ENCODE measurements around the gene CA7. TPM values are rescaled to one million over a fixed set of nuclear protein-coding genes. Genes with fewer than 3 reads are reported as not detected.

Gene CA7
- total RNA-seq, 2 donors from 2014 or later = not detected

- H3K4me1 ChIP-seq (ENCODE audit: control insufficient read depth, insufficient read depth, low read length) = no peaks in the 10 kb centered on the region
- H3K4me3 Mint-ChIP-seq = no peak overlapping the region
- no peak for DNase-seq
- H3K9me3 ChIP-seq (ENCODE audit: control insufficient read depth, low read length) = no peaks in the 10 kb centered on the region
- peaks cover 72% of the 10 kb centered on the region for H3K27me3 ChIP-seq (ENCODE audit: control insufficient read depth, insufficient read depth, low read length, poor library complexity, severe bottlenecking)
- H3K27me3 Mint-ChIP-seq (ENCODE audit: insufficient read depth) = peaks cover 72% of the 10 kb centered on the region
- H3K36me3 Mint-ChIP-seq (ENCODE audit: low read depth) = no peaks in the 10 kb centered on the region
- H3K27ac Mint-ChIP-seq = no peak overlapping the region
- no peaks in the 10 kb centered on the region for H3K9me3 Mint-ChIP-seq
- peaks cover 2% of the 10 kb centered on the region for H3K4me1 Mint-ChIP-seq
- 84% methylated on average over 1 of the region's 1 CpG; no CpG with 5 or more reads in 1 of the 2 experiments for whole genome bisulfite sequencing, 2 experiments (ENCODE audit: insufficient coverage in 1 of 2, insufficient read length in 1 of 2)
- no peaks in the 10 kb centered on the region for H3K36me3 ChIP-seq (ENCODE audit: control insufficient read depth, insufficient read depth, low read length)
- H3K9ac ChIP-seq (ENCODE audit: extremely low read depth, low read length, poor library complexity, severe bottlenecking) = no peak overlapping the region
- no peak overlapping the region for H3K27ac ChIP-seq (ENCODE audit: low read depth, low read length)
- no peak for TF ChIP-seq CTCF (conservative IDR thresholded peaks at IDR 0.05)
- no peak overlapping the region for H3K4me3 ChIP-seq (ENCODE audit: low read length)
Observed at GRCh38 chr16:66846266-66846665, 2.1 kb downstream of the CA7 start.

GRCh38 chr16:66846831-66847230 lies 2.6 kb downstream of the CA7 start:
- H3K4me1 Mint-ChIP-seq = peaks cover 2% of the 10 kb centered on the region
- H3K36me3 Mint-ChIP-seq (ENCODE audit: low read depth) = no peaks in the 10 kb centered on the region
- DNase-seq = peak; percentile 27
- Histone ChIP-seq H3K27ac (ENCODE audit: low read depth, low read length) (no peak overlapping the region), H3K36me3 (ENCODE audit: control insufficient read depth, insufficient read depth, low read length) (no peaks in the 10 kb centered on the region), H3K9me3 (ENCODE audit: control insufficient read depth, low read length) (no peaks in the 10 kb centered on the region), H3K4me3 (ENCODE audit: low read length) (no peak overlapping the region), H3K9ac (ENCODE audit: extremely low read depth, low read length, poor library complexity, severe bottlenecking) (no peak overlapping the region), H3K4me1 (ENCODE audit: control insufficient read depth, insufficient read depth, low read length) (no peaks in the 10 kb centered on the region), H3K27me3 (ENCODE audit: control insufficient read depth, insufficient read depth, low read length, poor library complexity, severe bottlenecking) (peaks cover 68% of the 10 kb centered on the region)
- no peaks in the 10 kb centered on the region for H3K9me3 Mint-ChIP-seq
- H3K27me3 Mint-ChIP-seq (ENCODE audit: insufficient read depth) = peaks cover 67% of the 10 kb centered on the region
- no peak overlapping the region for H3K4me3 Mint-ChIP-seq
- no peak for TF ChIP-seq CTCF (conservative IDR thresholded peaks at IDR 0.05)
- H3K27ac Mint-ChIP-seq = no peak overlapping the region
- 92 to 95% methylated on average over 5 to 6 of the region's 6 CpGs for WGBS, 2 experiments (ENCODE audit: insufficient coverage in 1 of 2, insufficient read length in 1 of 2)

- WGBS, 2 experiments (ENCODE audit: insufficient coverage in 1 of 2, insufficient read length in 1 of 2) = 58 to 89% methylated on average over 1 to 5 of the region's 6 CpGs
- H3K27ac Mint-ChIP-seq = no peak overlapping the region
Observed at GRCh38 chr16:66847533-66848067, 3.4 kb downstream of the CA7 start.

More at GRCh38 chr16:66847533-66848067, 3.4 kb downstream of the CA7 start:
- H3K36me3 Mint-ChIP-seq (ENCODE audit: low read depth) = no peaks in the 10 kb centered on the region
- H3K9ac ChIP-seq (ENCODE audit: extremely low read depth, low read length, poor library complexity, severe bottlenecking) = no peak overlapping the region
- H3K4me1 Mint-ChIP-seq = peaks cover 2% of the 10 kb centered on the region
- no peak overlapping the region for H3K27ac ChIP-seq (ENCODE audit: low read depth, low read length)
- no peaks in the 10 kb centered on the region for H3K9me3 Mint-ChIP-seq
- peaks cover 61% of the 10 kb centered on the region for H3K27me3 ChIP-seq (ENCODE audit: control insufficient read depth, insufficient read depth, low read length, poor library complexity, severe bottlenecking)
- peaks cover 62% of the 10 kb centered on the region for H3K27me3 Mint-ChIP-seq (ENCODE audit: insufficient read depth)
- DNase-seq = peak; percentile 16
- no peaks in the 10 kb centered on the region for H3K36me3 ChIP-seq (ENCODE audit: control insufficient read depth, insufficient read depth, low read length)
- H3K9me3 ChIP-seq (ENCODE audit: control insufficient read depth, low read length) = no peaks in the 10 kb centered on the region
- no peak overlapping the region for H3K4me3 ChIP-seq (ENCODE audit: low read length)
- no peak overlapping the region for H3K4me3 Mint-ChIP-seq
- no peaks in the 10 kb centered on the region for H3K4me1 ChIP-seq (ENCODE audit: control insufficient read depth, insufficient read depth, low read length)
- TF ChIP-seq CTCF (conservative IDR thresholded peaks at IDR 0.05) = no peak

All from endodermal cell (in vitro differentiated cells).